HG02943 (cell line): ENCODE data around the gene REEP6.
"Not testable (repeated sequence)": the region's sequence is repeated elsewhere in the genome, so short reads cannot be mapped to it uniquely, and the experiment has no call there.

ENCODE experiments used
- ATAC-seq: cut with Tn5 transposase; IDR thresholded peaks from one replicate; pipeline ENCODE4 v1.9.1; 2021; ENCODE audit warnings: mild to moderate bottlenecking, low read depth, moderate library complexity; ENCODE audit not compliant: unreplicated experiment

Gene REEP6

GRCh38 chr19:1471515-1472160 is 19.3 kb upstream of the REEP6 start:
- ATAC-seq: no peak

- ATAC-seq: no peak
Measured at GRCh38 chr19:1472231-1473084, 18.5 kb upstream of the REEP6 start.

GRCh38 chr19:1473085-1473851 is 17.7 kb upstream of the REEP6 start:
- no peak for ATAC-seq

GRCh38 chr19:1474011-1474764 is 16.8 kb upstream of the REEP6 start:
- no peak for ATAC-seq

- no peak for ATAC-seq
Measured at GRCh38 chr19:1474765-1475351, 16.1 kb upstream of the REEP6 start.

DNA sequence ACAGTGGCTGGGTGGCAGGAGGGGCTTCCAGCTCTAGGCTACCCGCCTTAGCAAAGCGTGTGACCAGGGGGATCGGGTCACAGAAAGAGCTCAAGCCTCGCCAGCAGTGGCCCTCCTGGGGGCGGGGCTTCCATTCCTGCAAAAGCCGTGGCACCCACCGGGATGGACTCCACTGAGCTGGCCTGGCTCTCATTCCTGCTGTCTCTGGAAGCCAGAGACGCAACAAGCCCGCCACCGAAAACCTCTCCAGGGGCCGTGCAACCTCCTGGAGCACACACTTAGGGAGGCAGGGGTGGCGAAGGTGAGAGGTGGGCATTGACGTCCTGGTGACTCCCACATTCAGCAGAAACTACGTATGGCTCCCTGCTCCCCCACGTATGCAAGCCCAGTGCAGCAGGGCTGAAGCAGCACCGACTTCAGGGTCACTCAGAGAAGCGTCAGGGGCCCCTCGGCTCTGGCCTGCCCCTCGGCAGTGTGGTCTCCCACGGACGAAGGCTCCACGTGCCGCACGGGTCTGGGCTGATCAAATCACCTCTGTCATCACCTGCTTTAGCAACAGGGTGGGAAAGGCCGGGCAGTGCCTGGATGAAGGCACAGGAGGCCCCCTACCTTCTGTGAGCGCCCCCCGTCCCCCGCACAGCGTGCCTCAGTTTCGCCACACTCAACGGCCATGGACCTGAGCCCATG is 15.1 kb upstream of the REEP6 start:
- no peak for ATAC-seq

GRCh38 chr19:1477056-1477455 is 13.9 kb upstream of the REEP6 start:
- ATAC-seq: not testable (repeated sequence)

- ATAC-seq: peak; percentile 87
Measured at GRCh38 chr19:1478934-1479707, 11.9 kb upstream of the REEP6 start, which contains the start of gene C19orf25. TSS of gene C19orf25 (minus strand) at chr19:1479215. CDS start at chr19:1478903, 312 bp downstream.

GRCh38 chr19:1481224-1481892 is 9.6 kb upstream of the REEP6 start:
- ATAC-seq: no peak

- ATAC-seq: no peak
Measured at GRCh38 chr19:1481893-1482360, 9.1 kb upstream of the REEP6 start.

DNA sequence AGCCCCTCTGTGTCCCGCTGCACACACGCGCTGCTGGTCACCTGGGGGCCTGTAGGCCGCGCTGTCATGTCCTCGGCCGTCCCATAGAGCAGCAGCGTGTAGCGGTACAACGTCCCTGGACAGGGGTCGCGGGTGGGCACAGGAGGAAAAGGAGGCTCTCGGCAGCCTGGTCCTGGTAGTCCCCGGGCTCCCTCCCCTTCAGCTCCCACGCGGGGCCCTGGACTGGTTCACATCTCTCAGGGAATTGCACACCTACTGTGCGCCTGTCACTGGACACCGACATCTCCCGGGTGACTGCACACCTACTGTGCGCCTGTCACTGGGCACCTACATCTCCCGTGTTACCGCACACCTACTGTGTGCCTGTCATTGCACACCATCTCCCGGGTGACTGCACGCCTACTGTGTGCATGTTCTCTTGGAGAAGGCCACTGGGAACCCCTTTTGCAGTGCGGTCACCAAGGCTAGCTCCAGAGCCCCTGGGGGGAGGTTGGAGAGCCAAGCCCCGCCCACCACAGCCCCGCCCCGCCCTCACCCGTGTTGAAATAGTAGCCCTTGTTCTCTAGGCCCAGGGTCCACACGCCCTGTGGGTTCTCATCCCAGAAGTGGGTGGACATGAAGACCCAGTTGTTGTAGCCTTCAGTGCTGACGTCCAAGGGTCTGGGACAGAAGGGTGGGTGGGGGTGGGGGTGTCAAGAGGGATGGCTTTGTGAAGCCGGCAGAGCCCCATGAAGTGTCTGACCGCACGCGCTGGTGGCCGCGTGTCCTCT is 8.4 kb upstream of the REEP6 start:
- ATAC-seq: no peak

DNA sequence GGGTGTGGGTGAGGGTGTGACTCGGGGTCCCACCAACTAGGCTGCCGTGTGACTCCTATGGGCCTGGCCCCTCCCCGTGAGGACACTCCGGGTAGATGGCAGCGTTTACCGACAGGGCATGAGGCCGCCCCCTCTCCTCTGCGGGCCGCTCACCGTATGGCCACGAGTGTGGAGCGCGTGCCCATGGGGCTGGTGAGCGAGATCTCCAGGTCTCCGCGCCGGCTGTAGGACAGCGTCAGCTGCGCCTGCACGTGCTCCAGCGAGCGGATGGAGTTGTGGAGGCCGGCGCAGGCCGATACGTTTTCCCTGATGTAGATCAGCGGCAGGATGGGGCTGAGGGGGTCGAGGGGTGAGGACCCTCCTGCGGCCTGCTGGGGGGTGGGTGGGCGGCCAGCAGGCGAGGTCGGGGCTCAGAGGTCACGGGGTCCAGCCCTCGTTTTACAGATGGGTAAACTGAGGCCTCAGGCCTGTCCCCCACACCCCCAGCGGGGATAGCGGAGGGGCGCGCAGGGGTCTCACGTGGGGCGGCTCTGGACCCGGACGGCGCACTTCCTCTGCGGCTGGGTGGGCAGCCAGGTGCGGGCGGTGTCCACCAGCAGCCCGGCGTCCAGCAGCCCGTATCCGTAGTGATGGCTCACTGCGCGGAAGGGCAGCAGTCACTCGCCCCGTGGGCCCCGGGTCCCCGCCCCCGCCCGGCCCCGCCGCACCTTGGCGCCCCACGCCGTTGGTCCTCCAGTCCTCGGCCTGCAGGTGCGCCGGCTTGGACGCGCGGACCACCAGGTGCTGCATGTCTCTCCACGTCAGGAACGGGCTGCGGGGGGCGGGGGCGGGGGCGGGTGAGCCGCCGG is 7.6 kb upstream of the REEP6 start:
- no peak for ATAC-seq

GRCh38 chr19:1483979-1484428 is 7.0 kb upstream of the REEP6 start:
- no peak for ATAC-seq

GRCh38 chr19:1486720-1487575 is 4.0 kb upstream of the REEP6 start:
- ATAC-seq: no peak

- ATAC-seq: no peak
Measured at GRCh38 chr19:1487576-1488281, 3.3 kb upstream of the REEP6 start.
